Measurements from ENCODE around the gene CCDC13. TPM values are rescaled to one million over a fixed set of nuclear protein-coding genes. Genes with fewer than 3 reads are reported as not detected.

The CCDC13 gene
- total and polyA plus RNA-seq, 2 of the 13 experiments (the other 11 are each of a cell fraction or from before 2014, with no cell fraction given): 0.22 to 0.51 TPM

DNA sequence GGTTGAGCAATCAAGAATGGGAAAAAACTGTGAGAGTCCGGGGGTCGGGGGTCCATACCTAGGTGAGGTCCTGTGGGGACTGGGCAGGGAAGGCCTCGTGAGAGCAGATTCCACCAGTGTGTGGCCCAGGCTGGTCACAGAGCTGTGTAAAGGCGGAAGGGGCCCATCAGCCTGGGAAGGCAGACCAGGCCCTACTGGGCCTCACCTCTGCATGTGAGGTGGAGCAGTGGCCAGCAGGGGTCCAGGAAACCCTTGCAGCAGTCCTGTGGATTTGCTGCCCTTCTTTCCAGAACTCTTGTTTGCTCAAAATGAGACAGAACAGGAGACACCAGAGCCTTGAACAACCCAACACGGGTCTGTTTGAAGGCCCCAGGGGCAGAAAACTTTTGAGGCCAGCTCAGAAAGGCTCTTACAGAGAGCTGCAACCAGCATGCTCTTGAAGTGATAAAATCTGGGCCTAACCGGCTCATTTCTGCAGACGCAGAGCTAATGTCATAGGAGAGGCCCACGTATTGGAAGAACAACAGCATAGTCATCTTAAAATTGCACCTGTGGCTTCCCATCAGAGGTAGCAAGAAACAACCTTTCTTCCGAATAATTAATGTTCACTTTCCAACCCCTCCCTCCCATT is 40.1 kb downstream of the CCDC13 start (continued):
- TF ChIP-seq DNMT1 (CRISPR knock-in tag; IDR thresholded peaks at IDR 0.05) (no peak), ZNF709 (CRISPR knock-in tag; IDR thresholded peaks at IDR 0.05) (no peak), MXI1 (IDR thresholded peaks at IDR 0.05; ENCODE audit: borderline replicate concordance, low read depth, low read length) (0 out of 3 replicates have a peak, but pooled peaks have one; percentile 16), NCOA5 (CRISPR knock-in tag; IDR thresholded peaks at IDR 0.05) (no peak), HNRNPL (IDR thresholded peaks at IDR 0.05; ENCODE audit: low read depth, low read length) (0 out of 2 replicates have a peak, but pooled peaks have one; percentile 25), IKZF4 (CRISPR knock-in tag; IDR thresholded peaks at IDR 0.05; ENCODE audit: borderline replicate concordance, low read depth, not compliant biosample characterization) (no peak), ZNF816 (CRISPR knock-in tag; IDR thresholded peaks at IDR 0.05; ENCODE audit: borderline replicate concordance) (no peak), KDM2A (CRISPR knock-in tag; IDR thresholded peaks at IDR 0.05; ENCODE audit: borderline replicate concordance, low read depth) (no peak), ZSCAN9 (CRISPR knock-in tag; IDR thresholded peaks at IDR 0.05; ENCODE audit: borderline replicate concordance) (no peak; the same call in 1 of the 2 replicates), ZNF234 (CRISPR knock-in tag; conservative IDR thresholded peaks at IDR 0.05) (no peak), ASH2L (IDR thresholded peaks at IDR 0.05; ENCODE audit: insufficient read length, low read depth, low read length) (peak; percentile 29), NCOR1 (IDR thresholded peaks at IDR 0.05; ENCODE audit: borderline replicate concordance, low read length) (no peak), ZNF761 (CRISPR knock-in tag; conservative IDR thresholded peaks at IDR 0.05) (no peak), ZNF550 (CRISPR knock-in tag; IDR thresholded peaks at IDR 0.05; ENCODE audit: borderline replicate concordance) (no peak), ATF1 (CRISPR knock-in tag; IDR thresholded peaks at IDR 0.05) (no peak), ZBTB8A (CRISPR knock-in tag; IDR thresholded peaks at IDR 0.05; ENCODE audit: borderline replicate concordance, low read depth) (no peak), NBN (conservative IDR thresholded peaks at IDR 0.05) (no peak), ZNF644 (CRISPR knock-in tag; IDR thresholded peaks at IDR 0.05; ENCODE audit: low read depth) (no peak; the same call in 1 of the 2 replicates), GABPA (IDR thresholded peaks at IDR 0.05; ENCODE audit: low read depth, low read length) (no peak), GABPA (CRISPR knock-in tag; IDR thresholded peaks at IDR 0.05; ENCODE audit: low read depth) (no peak), ZNF558 (CRISPR knock-in tag; IDR thresholded peaks at IDR 0.05; ENCODE audit: borderline replicate concordance) (no peak), ZNF850 (CRISPR knock-in tag; conservative IDR thresholded peaks at IDR 0.05) (no peak), POLR2A (IDR thresholded peaks at IDR 0.05; ENCODE audit: insufficient read depth in 1 of 2, low read depth in 2 of 2, low read length in 2 of 2) (no peak; a peak in 2 of 4 replicates), ELF1 (CRISPR knock-in tag; IDR thresholded peaks at IDR 0.05) (peak; percentile 52; the same call in 1 of the 2 replicates)
- TF ChIP-seq, protein P1, sequence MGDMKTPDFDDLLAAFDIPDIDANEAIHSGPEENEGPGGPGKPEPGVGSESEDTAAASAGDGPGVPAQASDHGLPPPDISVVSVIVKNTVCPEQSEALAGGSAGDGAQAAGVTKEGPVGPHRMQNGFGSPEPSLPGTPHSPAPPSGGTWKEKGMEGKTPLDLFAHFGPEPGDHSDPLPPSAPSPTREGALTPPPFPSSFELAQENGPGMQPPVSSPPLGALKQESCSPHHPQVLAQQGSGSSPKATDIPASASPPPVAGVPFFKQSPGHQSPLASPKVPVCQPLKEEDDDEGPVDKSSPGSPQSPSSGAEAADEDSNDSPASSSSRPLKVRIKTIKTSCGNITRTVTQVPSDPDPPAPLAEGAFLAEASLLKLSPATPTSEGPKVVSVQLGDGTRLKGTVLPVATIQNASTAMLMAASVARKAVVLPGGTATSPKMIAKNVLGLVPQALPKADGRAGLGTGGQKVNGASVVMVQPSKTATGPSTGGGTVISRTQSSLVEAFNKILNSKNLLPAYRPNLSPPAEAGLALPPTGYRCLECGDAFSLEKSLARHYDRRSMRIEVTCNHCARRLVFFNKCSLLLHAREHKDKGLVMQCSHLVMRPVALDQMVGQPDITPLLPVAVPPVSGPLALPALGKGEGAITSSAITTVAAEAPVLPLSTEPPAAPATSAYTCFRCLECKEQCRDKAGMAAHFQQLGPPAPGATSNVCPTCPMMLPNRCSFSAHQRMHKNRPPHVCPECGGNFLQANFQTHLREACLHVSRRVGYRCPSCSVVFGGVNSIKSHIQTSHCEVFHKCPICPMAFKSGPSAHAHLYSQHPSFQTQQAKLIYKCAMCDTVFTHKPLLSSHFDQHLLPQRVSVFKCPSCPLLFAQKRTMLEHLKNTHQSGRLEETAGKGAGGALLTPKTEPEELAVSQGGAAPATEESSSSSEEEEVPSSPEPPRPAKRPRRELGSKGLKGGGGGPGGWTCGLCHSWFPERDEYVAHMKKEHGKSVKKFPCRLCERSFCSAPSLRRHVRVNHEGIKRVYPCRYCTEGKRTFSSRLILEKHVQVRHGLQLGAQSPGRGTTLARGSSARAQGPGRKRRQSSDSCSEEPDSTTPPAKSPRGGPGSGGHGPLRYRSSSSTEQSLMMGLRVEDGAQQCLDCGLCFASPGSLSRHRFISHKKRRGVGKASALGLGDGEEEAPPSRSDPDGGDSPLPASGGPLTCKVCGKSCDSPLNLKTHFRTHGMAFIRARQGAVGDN (CRISPR knock-in tag; IDR thresholded peaks at IDR 0.05): peak; percentile 96
- TF ChIP-seq, protein P2, sequence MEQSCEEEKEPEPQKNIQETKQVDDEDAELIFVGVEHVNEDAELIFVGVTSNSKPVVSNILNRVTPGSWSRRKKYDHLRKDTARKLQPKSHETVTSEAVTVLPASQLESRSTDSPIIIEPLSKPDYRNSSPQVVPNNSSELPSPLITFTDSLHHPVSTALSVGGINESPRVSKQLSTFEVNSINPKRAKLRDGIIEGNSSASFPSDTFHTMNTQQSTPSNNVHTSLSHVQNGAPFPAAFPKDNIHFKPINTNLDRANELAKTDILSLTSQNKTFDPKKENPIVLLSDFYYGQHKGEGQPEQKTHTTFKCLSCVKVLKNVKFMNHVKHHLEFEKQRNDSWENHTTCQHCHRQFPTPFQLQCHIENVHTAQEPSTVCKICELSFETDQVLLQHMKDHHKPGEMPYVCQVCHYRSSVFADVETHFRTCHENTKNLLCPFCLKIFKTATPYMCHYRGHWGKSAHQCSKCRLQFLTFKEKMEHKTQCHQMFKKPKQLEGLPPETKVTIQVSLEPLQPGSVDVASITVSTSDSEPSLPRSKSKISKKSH (CRISPR knock-in tag; IDR thresholded peaks at IDR 0.05; ENCODE audit: borderline replicate concordance): 0 out of 2 replicates have a peak, but pooled peaks have one; percentile 50

All from HepG2 (cell line).